ENCODE data around the gene FUS.
"Not testable (repeated sequence)": the region's sequence is repeated elsewhere in the genome, so short reads cannot be mapped to it uniquely, and the experiment has no call there.

The FUS gene

GRCh38 chr16:31184888-31185287 lies 4.9 kb downstream of the FUS start:
- DNase-seq (ENCODE audit: insufficient read length, low spot score), result no peak
- no peak for FAIRE-seq

- FAIRE-seq, result no peak
Observed at GRCh38 chr16:31185339-31185738, 5.4 kb downstream of the FUS start.

GRCh38 chr16:31186176-31186575 lies 6.2 kb downstream of the FUS start:
- no peak for FAIRE-seq
- DNase-seq (ENCODE audit: insufficient read length, low spot score), result no peak

More at GRCh38 chr16:31185339-31185738, 5.4 kb downstream of the FUS start:
- no peak for DNase-seq (ENCODE audit: insufficient read length, low spot score)

GRCh38 chr16:31186930-31187807 lies 7.2 kb downstream of the FUS start:
- DNase-seq (ENCODE audit: insufficient read length, low spot score) (no peak), FAIRE-seq (no peak)

GRCh38 chr16:31187808-31188189 lies 7.9 kb downstream of the FUS start:
- no peak for FAIRE-seq

GRCh38 chr16:31188450-31189411 lies 8.8 kb downstream of the FUS start:
- FAIRE-seq (no peak), DNase-seq (ENCODE audit: insufficient read length, low spot score) (no peak)

More at GRCh38 chr16:31187808-31188189, 7.9 kb downstream of the FUS start:
- no peak for DNase-seq (ENCODE audit: insufficient read length, low spot score)

GRCh38 chr16:31189412-31189778 lies 9.5 kb downstream of the FUS start:
- FAIRE-seq, result no peak

GRCh38 chr16:31190061-31190460 lies 10.1 kb downstream of the FUS start:
- DNase-seq (ENCODE audit: insufficient read length, low spot score), result no peak

More at GRCh38 chr16:31189412-31189778, 9.5 kb downstream of the FUS start:
- DNase-seq (ENCODE audit: insufficient read length, low spot score), result no peak

GRCh38 chr16:31190818-31191444 lies 11.0 kb downstream of the FUS start:
- FAIRE-seq (no peak), DNase-seq (ENCODE audit: insufficient read length, low spot score) (no peak)

More at GRCh38 chr16:31190061-31190460, 10.1 kb downstream of the FUS start:
- no peak for FAIRE-seq

GRCh38 chr16:31191697-31192428 lies 11.9 kb downstream of the FUS start:
- FAIRE-seq (no peak), DNase-seq (ENCODE audit: insufficient read length, low spot score) (no peak)

- DNase-seq (ENCODE audit: insufficient read length, low spot score), result no peak
- FAIRE-seq, result no peak
Observed at GRCh38 chr16:31192856-31193642, 13.1 kb downstream of the FUS start.

- FAIRE-seq (no peak), DNase-seq (ENCODE audit: insufficient read length, low spot score) (no peak)
Observed at GRCh38 chr16:31193874-31194273, 13.9 kb downstream of the FUS start.

GRCh38 chr16:31194898-31195297 lies 15.0 kb downstream of the FUS start:
- FAIRE-seq (peak; percentile 75), DNase-seq (ENCODE audit: insufficient read length, low spot score) (no peak)

- FAIRE-seq; DNase-seq (ENCODE audit: insufficient read length, low spot score): not testable (repeated sequence)
Observed at GRCh38 chr16:31195861-31196260, 15.9 kb downstream of the FUS start.

- FAIRE-seq (no peak), DNase-seq (ENCODE audit: insufficient read length, low spot score) (no peak)
Observed at GRCh38 chr16:31196324-31197088, 16.6 kb downstream of the FUS start.

- no peak for DNase-seq (ENCODE audit: insufficient read length, low spot score)
- no peak for FAIRE-seq
Observed at GRCh38 chr16:31198207-31198882, 18.4 kb downstream of the FUS start.

- DNase-seq (ENCODE audit: insufficient read length, low spot score), result no peak
- FAIRE-seq, result no peak
Observed at GRCh38 chr16:31199430-31200041, 19.6 kb downstream of the FUS start.

- not testable (repeated sequence) for DNase-seq (ENCODE audit: insufficient read length, low spot score); FAIRE-seq
Observed at GRCh38 chr16:31200111-31200510, 20.2 kb downstream of the FUS start.
